Testis (tissue), 2 donors: ENCODE measurements around the gene UVRAG.

ENCODE experiments used
- CTCF ChIP-seq, 3 experiments: fragments of 450-650 bp in 2 of 3; fragments of 200-600 bp in 1 of 3; sonication (generic) in 1 of 3; IDR thresholded peaks; one replicate each; pipeline ENCODE4 v1.5.1; 2016 to 2019; ENCODE audit warnings: antibody characterized with exemption in 3 of 3, mild to moderate bottlenecking in 2 of 3, moderate library complexity in 1 of 3
- POLR2A ChIP-seq: fragments of 450-650 bp; IDR thresholded peaks from one replicate; pipeline ENCODE4 v1.6.1; 2017; ENCODE audit warnings: antibody characterized with exemption, mild to moderate bottlenecking, moderate library complexity

GRCh38 chr11:75821202-75821601, 6.2 kb downstream of the UVRAG start:
- TF ChIP-seq CTCF (IDR thresholded peaks at IDR 0.05) (no peak), POLR2A (no peak)
